GM12878 (cell line): ENCODE data around the gene APC2. TPM values are rescaled to one million over a fixed set of nuclear protein-coding genes. Genes with fewer than 3 reads are reported as not detected.

Experiments used
- BMI1 ChIP-seq: fragments of 450-650 bp; IDR thresholded peaks from 2 replicates; pipeline ENCODE4 v1.6.1; 2016; ENCODE audit warnings: mild to moderate bottlenecking, moderate library complexity, borderline replicate concordance
- MTA3 ChIP-seq: IDR thresholded peaks from 2 replicates; pipeline ENCODE4 v1.6.1; 2012; ENCODE audit warnings: low read length, inconsistent platforms, borderline replicate concordance
- NR2F1 ChIP-seq: fragments of 450-650 bp; conservative IDR thresholded peaks from 2 replicates; pipeline ENCODE4 v1.6.1; 2017; ENCODE audit warnings: mild to moderate bottlenecking
- SMAD5 ChIP-seq: IDR thresholded peaks from 2 replicates; pipeline ENCODE4 v1.6.1; 2016; ENCODE audit warnings: antibody characterized with exemption, low read depth
- SUPT20H ChIP-seq: IDR thresholded peaks from 2 replicates; pipeline ENCODE4 v1.6.1; 2011; ENCODE audit warnings: low read depth, mild to moderate bottlenecking, low read length, moderate library complexity, borderline replicate concordance; ENCODE audit not compliant: control insufficient read depth
- polyA plus RNA-seq, 11 experiments: library from polyadenylated mRNA; depleted of rRNA in 4 of 11; unstranded in 6 of 11; stranded (reverse) in 5 of 11; fragments of >200 nt; fragmentation: Nextera tagmentation in 4 of 11; fragmentation: Illumina TruSeq in 1 of 11; extraction: Ambion mirVana in 4 of 11; extraction: Trizol in 1 of 11; gene quantifications; 1 replicate in 1 of 11; 2 replicates in 10 of 11; pipeline versions ENCODE4 v1.2.1 to v1.2.3, GENCODE V29; 2011 to 2016; ENCODE audit warnings: inconsistent platforms in 2 of 11, missing spikeins in 2 of 11, low read depth in 1 of 11
- total RNA-seq, 4 experiments: library from RNA; depleted of rRNA in 3 of 4; stranded (reverse); fragments of >200 nt in 3 of 4; fragmentation: Illumina TruSeq in 1 of 4; extraction: Trizol in 1 of 4; gene quantifications; 2 replicates each; pipeline versions ENCODE4 v1.2.1 to v1.2.3, GENCODE V29; 2013 to 2021
- TF ChIP-seq, protein P1 (sequence below): fragments of 450-650 bp; IDR thresholded peaks from 2 replicates; pipeline ENCODE4 v1.6.1; 2017; ENCODE audit warnings: mild to moderate bottlenecking
- TF ChIP-seq, protein P2 (sequence below): fragments of 450-650 bp; IDR thresholded peaks from 2 replicates; pipeline ENCODE4 v1.6.1; 2017; ENCODE audit warnings: mild to moderate bottlenecking, low read depth, inconsistent platforms; ENCODE audit not compliant: poor library complexity, severe bottlenecking
- TF ChIP-seq, protein P3 (sequence below): fragments of 450-650 bp; IDR thresholded peaks from 2 replicates; pipeline ENCODE4 v1.6.1; 2016; ENCODE audit warnings: mild to moderate bottlenecking

The APC2 gene
- total and polyA plus RNA-seq, 10 of the 15 experiments (the other 5 are each of a cell fraction or from before 2014, with no cell fraction given) = under 0.01 to 0.73 (median 0.04) TPM; not detected in 5

DNA sequence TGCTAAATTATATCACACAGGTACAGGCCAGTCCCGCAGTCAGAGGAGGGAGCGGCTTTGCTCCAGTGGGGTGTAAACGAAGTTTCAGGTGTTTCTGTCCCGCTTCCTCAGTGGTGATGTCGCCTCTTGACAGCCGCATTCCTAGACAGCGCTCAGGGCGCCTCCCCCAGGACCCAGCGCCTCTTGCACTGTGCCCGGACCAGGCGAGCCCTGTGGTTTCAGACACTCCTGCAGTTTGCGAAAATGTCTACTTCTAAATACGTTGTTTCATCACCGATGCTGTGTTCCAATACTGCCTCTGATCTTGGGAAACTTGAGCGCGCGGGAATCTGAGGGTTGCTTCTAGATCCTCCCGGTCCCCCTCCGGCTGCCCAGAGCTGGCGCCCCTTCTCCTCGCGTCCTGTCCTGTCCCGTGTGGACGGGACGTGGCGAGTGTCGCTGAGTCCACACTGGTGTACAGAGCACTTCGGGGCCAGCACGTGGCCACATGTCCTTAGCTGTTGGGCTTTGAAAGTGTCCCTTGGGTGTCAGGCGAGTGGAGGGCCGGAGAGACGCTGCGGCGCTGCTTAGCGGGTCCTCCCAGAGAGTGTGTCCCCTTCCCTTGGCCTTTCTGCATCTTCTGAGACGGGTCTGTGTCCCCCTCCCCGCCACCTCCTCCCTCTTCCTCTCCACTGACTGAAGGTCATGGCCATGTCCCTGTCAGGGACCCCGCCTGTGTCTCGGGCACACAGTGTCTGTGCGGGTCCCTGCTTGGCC lies 26.3 kb upstream of the APC2 start (continued):
- TF ChIP-seq SUPT20H (no peak), MTA3 (no peak), SMAD5 (no peak), NR2F1 (no peak), BMI1 (no peak)
- TF ChIP-seq, protein P1, sequence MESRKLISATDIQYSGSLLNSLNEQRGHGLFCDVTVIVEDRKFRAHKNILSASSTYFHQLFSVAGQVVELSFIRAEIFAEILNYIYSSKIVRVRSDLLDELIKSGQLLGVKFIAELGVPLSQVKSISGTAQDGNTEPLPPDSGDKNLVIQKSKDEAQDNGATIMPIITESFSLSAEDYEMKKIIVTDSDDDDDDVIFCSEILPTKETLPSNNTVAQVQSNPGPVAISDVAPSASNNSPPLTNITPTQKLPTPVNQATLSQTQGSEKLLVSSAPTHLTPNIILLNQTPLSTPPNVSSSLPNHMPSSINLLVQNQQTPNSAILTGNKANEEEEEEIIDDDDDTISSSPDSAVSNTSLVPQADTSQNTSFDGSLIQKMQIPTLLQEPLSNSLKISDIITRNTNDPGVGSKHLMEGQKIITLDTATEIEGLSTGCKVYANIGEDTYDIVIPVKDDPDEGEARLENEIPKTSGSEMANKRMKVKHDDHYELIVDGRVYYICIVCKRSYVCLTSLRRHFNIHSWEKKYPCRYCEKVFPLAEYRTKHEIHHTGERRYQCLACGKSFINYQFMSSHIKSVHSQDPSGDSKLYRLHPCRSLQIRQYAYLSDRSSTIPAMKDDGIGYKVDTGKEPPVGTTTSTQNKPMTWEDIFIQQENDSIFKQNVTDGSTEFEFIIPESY = no peak
- TF ChIP-seq, protein P2, sequence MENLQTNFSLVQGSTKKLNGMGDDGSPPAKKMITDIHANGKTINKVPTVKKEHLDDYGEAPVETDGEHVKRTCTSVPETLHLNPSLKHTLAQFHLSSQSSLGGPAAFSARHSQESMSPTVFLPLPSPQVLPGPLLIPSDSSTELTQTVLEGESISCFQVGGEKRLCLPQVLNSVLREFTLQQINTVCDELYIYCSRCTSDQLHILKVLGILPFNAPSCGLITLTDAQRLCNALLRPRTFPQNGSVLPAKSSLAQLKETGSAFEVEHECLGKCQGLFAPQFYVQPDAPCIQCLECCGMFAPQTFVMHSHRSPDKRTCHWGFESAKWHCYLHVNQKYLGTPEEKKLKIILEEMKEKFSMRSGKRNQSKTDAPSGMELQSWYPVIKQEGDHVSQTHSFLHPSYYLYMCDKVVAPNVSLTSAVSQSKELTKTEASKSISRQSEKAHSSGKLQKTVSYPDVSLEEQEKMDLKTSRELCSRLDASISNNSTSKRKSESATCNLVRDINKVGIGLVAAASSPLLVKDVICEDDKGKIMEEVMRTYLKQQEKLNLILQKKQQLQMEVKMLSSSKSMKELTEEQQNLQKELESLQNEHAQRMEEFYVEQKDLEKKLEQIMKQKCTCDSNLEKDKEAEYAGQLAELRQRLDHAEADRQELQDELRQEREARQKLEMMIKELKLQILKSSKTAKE = no peak
- TF ChIP-seq, protein P3, sequence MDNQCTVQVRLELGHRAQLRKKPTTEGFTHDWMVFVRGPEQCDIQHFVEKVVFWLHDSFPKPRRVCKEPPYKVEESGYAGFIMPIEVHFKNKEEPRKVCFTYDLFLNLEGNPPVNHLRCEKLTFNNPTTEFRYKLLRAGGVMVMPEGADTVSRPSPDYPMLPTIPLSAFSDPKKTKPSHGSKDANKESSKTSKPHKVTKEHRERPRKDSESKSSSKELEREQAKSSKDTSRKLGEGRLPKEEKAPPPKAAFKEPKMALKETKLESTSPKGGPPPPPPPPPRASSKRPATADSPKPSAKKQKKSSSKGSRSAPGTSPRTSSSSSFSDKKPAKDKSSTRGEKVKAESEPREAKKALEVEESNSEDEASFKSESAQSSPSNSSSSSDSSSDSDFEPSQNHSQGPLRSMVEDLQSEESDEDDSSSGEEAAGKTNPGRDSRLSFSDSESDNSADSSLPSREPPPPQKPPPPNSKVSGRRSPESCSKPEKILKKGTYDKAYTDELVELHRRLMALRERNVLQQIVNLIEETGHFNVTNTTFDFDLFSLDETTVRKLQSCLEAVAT = no peak
